SKM-1 (cell line): ENCODE data around the gene PARP9.
"Not testable (repeated sequence)": the region's sequence is repeated elsewhere in the genome, so short reads cannot be mapped to it uniquely, and the experiment has no call there.

Source experiments
- DNase-seq: peaks from one replicate; lab custom pipeline; 2025; ENCODE audit not compliant: unreplicated experiment; lab: John Stamatoyannopoulos, UW

The PARP9 gene

GRCh38 chr3:122576174-122576940 is 12.3 kb upstream of the PARP9 start:
- no peak for DNase-seq

- peak; percentile 21 for DNase-seq
Observed at GRCh38 chr3:122572940-122573412, 8.9 kb upstream of the PARP9 start.

GRCh38 chr3:122568755-122569154 is 4.7 kb upstream of the PARP9 start:
- no peak for DNase-seq

GRCh38 chr3:122568131-122568530 is 4.0 kb upstream of the PARP9 start:
- not testable (repeated sequence) for DNase-seq

- no peak for DNase-seq
Observed at GRCh38 chr3:122563717-122564025, 429 bp downstream of the PARP9 start.

GRCh38 chr3:122562923-122563716 is 980 bp downstream of the PARP9 start:
- DNase-seq: no peak

DNA sequence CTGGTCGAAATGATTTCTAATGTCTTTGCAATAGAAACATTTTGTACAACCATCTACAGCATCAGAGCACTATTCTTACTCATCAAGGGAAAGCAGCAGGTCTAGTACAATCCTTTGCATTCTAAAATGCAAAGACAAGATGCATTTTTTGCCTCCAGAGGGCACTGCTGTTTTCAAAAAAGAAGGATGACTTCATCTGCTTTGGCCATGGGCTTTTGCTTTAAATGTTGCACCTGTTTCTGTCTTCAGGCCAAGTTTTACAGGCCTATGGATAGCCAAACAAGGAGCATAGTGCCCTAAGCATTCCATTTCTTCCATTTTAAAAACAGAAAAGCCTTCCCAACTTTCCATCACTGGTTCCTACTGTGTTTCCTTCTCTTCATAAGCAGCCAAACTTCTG is 3.4 kb downstream of the PARP9 start:
- DNase-seq: peak; percentile 27

GRCh38 chr3:122559906-122560305 is 4.2 kb downstream of the PARP9 start:
- DNase-seq: no peak

DNA sequence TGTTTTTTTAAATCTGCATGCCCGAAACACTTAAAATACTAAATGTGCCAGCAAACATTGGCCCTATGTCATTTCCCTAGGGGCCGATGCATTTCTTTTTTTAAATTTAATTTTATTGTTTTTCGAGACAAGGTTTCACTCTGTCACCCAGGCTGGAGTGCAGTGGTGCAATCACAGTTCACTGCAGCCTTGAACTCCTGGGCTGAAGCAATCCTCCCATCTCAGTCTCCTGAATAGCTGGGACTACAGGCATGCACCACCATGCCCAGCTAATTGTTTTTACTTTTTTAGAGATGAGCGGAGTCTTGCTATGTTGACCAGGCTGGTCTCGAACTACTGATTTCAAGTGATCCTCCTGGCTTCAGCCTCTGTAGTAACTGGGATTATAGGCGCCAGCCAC is 5.5 kb downstream of the PARP9 start:
- no peak for DNase-seq

DNA sequence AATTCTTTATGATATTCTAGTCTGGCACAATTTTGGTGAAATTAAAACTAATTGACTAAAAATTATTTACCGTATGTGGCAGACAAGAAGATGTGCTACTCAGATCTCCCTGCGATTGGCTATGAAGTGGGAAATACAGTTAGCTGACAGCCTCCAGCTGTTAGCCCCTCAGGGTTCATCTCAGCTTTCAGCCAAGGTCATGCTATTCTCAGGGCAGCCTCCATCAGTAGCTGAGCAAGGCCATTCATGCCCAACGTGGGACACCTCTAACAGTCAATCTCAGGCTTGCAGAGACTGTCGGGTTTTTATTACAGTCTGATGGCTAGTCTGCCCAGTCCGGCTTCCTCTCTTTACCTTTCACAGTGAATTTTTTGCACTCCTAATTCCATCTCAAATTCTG is 6.7 kb downstream of the PARP9 start:
- DNase-seq: no peak

- no peak for DNase-seq
Observed at GRCh38 chr3:122555275-122556071, 8.6 kb downstream of the PARP9 start.

DNA sequence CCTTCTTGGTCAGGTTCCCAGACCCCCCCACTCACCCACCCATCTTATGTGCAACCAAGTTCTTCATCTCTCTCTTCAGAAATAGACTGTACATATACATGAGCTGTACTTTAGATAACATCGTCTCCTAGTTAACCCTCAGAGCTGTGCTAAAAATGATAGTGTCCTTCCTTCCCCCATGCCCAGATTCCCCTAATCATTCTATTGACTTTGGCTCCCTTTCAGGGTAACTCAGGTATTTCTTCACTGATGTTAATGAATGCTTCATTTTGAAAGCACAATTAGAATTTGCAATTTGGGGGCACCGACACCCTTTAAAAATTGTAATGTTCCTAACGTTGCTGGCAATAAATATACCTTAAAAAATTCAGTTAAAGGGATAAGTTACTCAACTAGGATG is 10.9 kb downstream of the PARP9 start:
- DNase-seq: no peak

DNA sequence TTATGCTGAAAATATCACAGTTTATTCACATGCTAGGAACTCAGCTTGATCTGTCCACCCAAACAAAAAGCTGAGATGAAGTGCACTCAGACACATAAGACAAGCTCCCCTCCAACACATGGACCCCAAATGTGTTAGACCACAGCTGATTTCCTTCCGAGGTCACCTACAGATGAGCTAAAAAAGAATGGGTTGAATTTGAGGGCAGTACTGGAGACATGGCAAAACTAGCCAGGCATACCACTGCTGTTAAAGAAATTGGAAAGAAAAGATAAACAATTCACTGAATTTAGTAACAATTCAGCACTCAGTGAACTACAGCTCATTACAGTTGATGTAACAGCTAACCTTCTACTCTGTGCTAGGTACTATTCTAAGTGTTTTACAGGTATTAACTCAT is 15.5 kb downstream of the PARP9 start:
- DNase-seq: no peak

DNA sequence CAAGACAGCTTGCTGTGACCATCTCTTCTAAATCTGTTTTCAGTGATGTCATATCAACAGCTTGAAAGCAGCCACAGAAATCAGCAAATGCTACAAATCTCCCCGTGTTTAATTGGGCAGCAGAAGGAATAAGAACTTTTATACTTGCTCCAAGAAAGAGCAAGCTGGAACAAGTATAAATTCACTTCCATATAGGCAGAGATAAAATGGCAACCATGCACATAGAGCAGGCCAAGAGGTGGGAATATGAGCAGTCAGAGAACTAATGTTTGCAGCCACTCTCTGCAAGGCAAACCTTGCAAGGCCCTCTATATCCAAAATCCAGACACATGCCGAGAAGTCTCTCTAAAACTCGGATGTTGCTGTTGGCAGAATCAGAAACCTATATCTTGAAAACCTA is 16.0 kb downstream of the PARP9 start:
- DNase-seq: no peak

DNA sequence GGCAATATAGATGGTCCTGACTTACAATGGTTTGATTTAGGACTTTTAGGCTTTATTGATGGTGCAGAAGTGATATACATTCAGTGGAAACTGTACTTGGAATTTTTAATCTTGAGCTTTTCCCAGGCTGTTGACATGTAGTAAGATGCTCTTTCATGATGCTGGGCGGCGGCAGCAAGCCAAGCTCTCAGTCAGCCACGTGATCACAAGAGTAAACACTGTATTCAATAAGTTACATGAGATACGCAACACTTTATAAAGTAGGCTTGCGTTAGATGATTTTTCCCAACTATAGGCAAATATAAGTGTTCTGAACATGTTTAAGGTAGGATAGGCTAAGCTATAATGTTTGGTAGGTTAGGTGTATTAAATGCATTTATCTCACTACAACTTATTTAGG is 17.9 kb downstream of the PARP9 start:
- DNase-seq: no peak

DNA sequence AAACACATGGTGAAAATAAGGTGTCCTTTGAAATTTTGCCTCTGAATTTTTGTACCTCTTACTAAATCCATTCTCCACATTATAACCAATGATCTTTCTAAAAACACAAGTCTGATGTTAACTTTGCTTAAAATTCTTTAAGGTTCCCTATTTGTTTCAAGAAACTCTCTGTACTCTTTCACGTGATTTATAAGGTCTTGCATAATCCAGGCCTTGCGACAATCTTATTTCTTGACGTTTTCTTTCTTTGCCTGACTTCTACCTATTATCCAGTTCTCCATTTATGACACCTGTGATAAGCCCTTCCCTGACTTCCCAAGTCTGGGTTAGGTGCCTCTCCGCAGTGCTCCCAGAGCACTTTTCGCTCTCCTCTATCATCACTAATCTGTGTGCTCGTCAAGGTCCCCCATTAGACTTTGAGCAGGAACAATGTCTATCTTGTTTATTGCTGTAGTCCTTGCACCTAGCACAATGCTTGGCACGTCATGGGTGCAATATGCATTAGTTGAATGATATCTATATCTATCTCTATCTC is 25.1 kb downstream of the PARP9 start:
- DNase-seq: peak; percentile 19

DNA sequence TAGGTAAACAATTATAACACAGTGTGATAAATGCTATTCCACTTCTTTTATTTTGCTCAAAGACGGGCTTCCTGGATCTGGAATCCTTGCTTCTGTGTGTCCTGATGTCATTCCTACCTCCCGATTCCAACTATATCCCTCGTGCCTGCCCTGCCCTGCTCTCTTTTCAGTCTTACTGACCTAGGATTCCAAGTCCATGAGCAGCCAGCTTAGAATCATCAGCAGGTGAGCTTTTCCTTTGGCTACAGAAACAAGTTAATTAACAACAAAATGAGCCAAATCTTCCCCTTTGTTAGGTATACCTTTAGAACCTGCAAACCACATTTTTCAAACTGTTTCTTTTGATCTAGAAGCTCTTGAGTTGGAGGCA is 27.5 kb downstream of the PARP9 start:
- DNase-seq: no peak

DNA sequence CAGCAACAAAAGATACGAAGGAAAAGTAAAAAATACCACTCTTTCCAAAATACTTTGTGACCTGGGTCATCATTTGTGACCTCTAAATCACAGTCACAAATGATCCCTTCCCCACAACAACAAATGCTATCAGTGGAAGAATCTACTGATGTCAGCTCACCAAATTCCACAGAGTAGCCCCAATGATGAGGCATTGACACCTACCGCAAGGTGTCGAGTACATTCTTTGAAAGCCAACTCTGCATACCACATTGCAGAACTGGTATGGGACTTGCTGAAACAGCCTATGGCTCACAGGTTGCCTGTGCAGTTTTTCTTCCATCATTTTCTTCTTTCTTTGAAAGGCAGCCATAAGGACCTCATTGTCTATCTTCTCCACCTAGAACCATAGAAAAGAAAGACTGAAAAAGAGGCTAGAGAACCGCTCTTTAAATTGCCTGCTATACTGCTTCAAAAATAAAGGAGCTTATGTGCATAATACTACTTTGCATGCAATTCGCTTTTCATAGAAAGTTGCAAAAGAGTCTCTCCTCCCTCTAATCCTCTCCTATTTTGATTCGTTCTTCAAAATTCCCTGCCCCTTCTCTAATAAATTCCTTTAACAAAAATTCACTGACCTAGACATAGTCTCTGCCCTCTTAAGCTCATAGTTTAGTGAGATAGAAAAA is 28.0 kb downstream of the PARP9 start:
- DNase-seq: no peak

- peak; percentile 38 for DNase-seq
Observed at GRCh38 chr3:122533931-122534334, 30.2 kb downstream of the PARP9 start.

- DNase-seq: no peak
Observed at GRCh38 chr3:122533480-122533879, 30.6 kb downstream of the PARP9 start.

- DNase-seq: no peak
Observed at GRCh38 chr3:122530164-122530563, 33.9 kb downstream of the PARP9 start.
